ENCODE data around the gene XYLB.

Gene XYLB

GRCh38 chr3:38365469-38366062 is 19.0 kb downstream of the XYLB start:
- no peak for DNase-seq

- DNase-seq: no peak
Observed at GRCh38 chr3:38366082-38366481, 19.5 kb downstream of the XYLB start.

GRCh38 chr3:38367779-38368178 is 21.2 kb downstream of the XYLB start:
- DNase-seq: no peak

GRCh38 chr3:38368238-38368637 is 21.7 kb downstream of the XYLB start:
- DNase-seq: no peak

GRCh38 chr3:38369186-38369585 is 22.6 kb downstream of the XYLB start:
- no peak for DNase-seq

GRCh38 chr3:38370149-38370548 is 23.6 kb downstream of the XYLB start:
- no peak for DNase-seq

- no peak for DNase-seq
Observed at GRCh38 chr3:38370861-38371260, 24.3 kb downstream of the XYLB start.

- DNase-seq: no peak
Observed at GRCh38 chr3:38371541-38372213, 25.1 kb downstream of the XYLB start.

GRCh38 chr3:38372214-38372601 is 25.6 kb downstream of the XYLB start:
- no peak for DNase-seq

- no peak for DNase-seq
Observed at GRCh38 chr3:38374221-38374620, 27.6 kb downstream of the XYLB start.

- DNase-seq: no peak
Observed at GRCh38 chr3:38375072-38375471, 28.5 kb downstream of the XYLB start.

- DNase-seq: no peak
Observed at GRCh38 chr3:38375488-38376097, 29.0 kb downstream of the XYLB start.

GRCh38 chr3:38376098-38376816 is 29.7 kb downstream of the XYLB start:
- no peak for DNase-seq

- no peak for DNase-seq
Observed at GRCh38 chr3:38379201-38379770, 32.7 kb downstream of the XYLB start.

- no peak for DNase-seq
Observed at GRCh38 chr3:38382506-38383080, 36.0 kb downstream of the XYLB start.

GRCh38 chr3:38383156-38383875 is 36.7 kb downstream of the XYLB start:
- DNase-seq: no peak

- no peak for DNase-seq
Observed at GRCh38 chr3:38386992-38387750, 40.6 kb downstream of the XYLB start.

GRCh38 chr3:38387862-38388261 is 41.3 kb downstream of the XYLB start:
- DNase-seq: no peak

- DNase-seq: no peak
Observed at GRCh38 chr3:38392604-38393163, 46.1 kb downstream of the XYLB start.

- DNase-seq: no peak
Observed at GRCh38 chr3:38396239-38396638, 49.7 kb downstream of the XYLB start.

- DNase-seq: no peak
Observed at GRCh38 chr3:38396861-38397260, 50.3 kb downstream of the XYLB start.
